Stimulated activated CD8-positive, alpha-beta memory T cell treated with anti-CD3 and anti-CD28 coated beads, Interleukin-12 subunit alpha, Interleukin-12 subunit beta, amount 100 ng/mL, for 24 hours (primary cell): ENCODE results near the gene THAP5.

Experiments
- DNase-seq: peaks from one replicate; pipeline ENCODE4 v3.0.0-alpha.2; 2020; ENCODE audit errors: extremely low read depth

THAP5 gene

DNA sequence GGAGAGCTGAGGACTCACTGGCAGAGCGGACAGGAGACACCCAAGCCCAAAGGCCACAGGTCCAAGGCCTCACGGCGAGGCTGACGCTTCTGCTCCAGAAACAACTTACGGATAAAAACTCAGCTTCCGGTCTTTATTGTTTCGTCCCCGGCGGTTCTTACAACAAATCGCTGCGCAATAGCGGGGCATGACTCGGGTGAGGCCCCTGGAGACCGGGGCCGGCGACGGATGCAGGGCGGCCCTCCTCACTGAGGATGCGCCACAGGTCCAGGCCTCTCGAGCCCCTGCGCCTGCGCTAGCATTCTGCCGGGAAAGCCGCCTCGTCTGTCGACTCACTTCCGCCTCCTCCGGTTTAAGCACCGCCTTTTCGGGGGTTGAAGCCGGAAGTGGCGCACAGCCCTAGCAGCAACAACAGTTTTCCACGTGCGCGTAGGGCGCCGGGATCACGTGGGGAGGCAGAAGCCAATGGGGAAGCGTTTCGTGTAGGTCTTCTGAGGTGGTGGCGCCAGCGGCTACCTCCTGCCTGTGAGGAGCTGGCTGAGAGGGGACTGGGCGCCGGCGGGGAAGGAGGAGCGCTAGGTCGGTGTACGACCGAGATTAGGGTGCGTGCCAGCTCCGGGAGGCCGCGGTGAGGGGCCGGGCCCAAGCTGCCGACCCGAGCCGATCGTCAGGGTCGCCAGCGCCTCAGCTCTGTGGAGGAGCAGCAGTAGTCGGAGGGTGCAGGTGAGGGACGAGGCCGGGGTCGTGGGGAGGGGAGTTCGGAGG is at the start of gene THAP5, which contains the start of gene DNAJB9:
Gene THAP5, minus strand, starts transcription at position 326 of the 765 bp plus-strand sequence. Its CDS starts 137 bp downstream, at position 189.
Gene DNAJB9, plus strand, starts transcription at position 494 of the 765 bp plus-strand sequence. CDS start 1,853 bp downstream, outside the sequence.
- peak; percentile 99 for DNase-seq

DNA sequence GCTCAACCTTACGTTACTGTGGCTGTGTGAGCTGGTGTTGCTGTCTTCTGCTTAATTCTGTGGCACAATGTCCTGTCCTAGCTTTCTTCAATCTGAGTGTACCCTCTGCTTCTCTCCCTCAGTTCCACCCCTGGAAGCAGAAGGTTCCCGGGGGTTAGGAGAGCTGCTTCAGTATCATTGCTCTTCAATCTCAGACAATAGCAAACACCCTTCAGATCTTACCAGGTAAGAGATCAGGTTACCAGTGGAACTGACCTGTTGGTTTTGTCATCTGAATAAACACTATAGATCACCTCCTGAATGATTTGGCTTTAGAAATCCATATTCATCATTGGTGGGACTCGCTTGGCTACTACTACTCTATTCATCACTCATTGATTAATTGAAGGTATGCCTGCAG is 48.5 kb upstream of the THAP5 start:
- no peak for DNase-seq

DNA sequence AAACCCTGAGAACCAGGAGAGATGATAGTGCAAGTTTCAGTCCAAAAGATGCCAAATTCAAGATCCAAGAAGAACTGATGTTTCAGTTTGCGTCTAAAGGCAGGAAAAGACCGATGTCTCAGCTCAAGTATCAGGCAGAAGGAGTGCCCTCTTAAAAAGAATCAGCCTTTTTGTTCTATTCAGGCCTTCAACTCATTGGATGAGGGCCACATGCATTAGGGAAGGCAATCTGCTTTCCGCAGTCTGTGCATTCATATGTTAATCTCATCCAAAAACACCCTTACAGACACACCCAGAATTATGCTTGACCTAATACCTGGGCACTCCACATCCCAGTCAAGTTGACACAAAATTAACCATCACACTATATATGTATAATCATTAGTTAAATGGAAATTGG is 45.4 kb upstream of the THAP5 start:
- no peak for DNase-seq

- no peak for DNase-seq
Measured at GRCh38 chr7:108613949-108614381, 44.5 kb upstream of the THAP5 start.

- no peak for DNase-seq
Measured at GRCh38 chr7:108613147-108613948, 43.8 kb upstream of the THAP5 start.

DNA sequence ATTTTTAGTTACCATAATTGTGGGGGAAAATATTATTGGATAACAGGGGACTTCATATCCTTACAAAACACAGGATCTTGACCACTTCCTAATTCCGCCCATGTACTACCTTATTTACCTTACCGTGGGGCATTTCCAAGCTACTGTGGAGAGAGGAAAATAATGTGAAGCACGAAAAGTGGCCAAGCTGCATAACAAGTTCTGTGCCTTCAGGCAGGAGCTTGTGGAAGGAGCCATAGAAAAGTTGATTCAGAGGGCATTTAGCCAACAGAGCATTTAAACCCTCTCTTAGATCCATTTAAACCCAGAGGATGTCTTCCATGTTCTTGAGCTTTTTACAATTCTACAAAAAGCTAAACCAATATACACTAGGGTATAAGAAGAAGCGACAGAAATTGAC is 41.8 kb upstream of the THAP5 start:
- DNase-seq = no peak

- no peak for DNase-seq
Measured at GRCh38 chr7:108609643-108610042, 40.1 kb upstream of the THAP5 start.

DNA sequence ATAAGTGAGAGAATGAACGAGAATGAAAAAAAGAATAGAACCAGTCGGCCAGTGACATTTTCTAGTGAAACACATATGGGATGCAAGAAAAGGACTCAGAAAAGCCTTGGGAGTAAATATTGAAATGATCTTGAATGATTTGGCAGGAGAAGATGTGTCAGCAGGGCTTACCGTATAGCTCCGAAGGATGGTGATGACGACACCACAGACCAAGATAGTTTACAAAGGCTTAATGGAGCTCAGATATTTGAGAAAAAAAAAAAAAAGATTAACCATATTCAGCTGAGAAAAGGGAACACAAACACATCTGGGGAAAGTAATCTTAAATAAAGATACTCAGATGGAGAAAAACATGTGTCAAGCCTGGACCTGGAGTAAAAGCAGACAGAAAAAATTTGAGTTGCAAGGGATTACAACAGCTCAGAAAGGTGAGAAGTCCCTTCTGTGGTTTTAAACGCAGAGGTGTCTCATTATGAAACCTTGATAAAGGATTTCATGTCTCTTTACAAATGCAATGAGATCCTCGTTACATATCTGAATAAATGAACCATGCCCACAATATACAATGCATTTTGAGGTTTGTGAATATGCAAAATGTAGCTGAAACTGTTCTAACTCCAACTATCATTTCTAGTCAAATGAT is 36.2 kb upstream of the THAP5 start:
- no peak for DNase-seq

GRCh38 chr7:108604307-108605077 is 35.0 kb upstream of the THAP5 start:
- no peak for DNase-seq

- DNase-seq = no peak
Measured at GRCh38 chr7:108603656-108604306, 34.3 kb upstream of the THAP5 start.

DNA sequence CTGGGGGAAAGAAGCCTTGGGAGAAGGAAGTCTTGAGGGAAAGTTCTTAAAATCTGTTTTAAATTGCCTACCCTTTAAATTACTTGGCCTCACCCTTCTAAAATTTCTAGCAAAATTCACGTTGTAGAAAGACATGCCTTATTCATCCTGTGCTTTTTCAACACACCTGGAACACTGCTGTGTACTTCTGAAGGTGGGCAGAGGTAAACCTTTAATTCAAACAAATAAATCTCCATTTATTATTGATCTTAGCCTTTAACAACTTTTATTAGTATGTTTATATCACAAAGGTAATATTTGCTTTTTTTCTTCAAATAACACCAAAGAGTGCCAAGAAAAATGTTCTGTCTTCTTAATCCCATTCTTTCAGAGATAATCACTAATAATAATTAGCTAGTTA is 30.9 kb upstream of the THAP5 start:
- no peak for DNase-seq

DNA sequence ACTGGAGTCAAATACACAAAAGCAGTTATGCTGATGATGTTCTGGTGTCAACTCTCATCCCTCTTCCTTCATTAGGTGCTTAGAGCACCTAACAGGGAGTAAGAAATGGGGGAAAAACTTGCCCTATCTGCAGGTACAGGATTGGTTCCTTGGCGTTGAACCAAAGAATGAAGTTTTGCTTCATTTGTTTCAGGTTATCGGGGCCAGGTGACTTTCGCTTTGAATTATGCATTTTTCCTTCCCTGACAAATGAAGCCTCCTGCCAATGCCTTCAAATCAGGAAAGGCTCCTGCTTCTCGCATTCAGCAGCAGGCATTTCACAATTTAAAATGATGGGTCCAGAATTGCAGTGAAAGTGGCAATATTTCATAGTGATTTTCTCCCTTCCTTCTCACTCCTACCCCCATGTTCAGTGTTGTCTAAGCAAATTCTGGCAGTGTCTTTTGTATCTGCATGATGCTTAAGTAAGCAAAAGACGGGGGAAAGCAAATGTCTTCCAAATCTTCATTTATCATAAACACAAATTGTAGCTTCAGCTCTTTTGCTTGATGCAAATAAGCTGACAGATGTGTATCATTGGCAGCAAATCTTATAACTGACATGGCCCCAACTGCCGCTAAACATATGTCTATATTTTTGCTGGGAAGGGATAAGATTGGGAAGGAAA is 29.5 kb upstream of the THAP5 start:
- no peak for DNase-seq

- no peak for DNase-seq
Measured at GRCh38 chr7:108598153-108598552, 28.6 kb upstream of the THAP5 start.

DNA sequence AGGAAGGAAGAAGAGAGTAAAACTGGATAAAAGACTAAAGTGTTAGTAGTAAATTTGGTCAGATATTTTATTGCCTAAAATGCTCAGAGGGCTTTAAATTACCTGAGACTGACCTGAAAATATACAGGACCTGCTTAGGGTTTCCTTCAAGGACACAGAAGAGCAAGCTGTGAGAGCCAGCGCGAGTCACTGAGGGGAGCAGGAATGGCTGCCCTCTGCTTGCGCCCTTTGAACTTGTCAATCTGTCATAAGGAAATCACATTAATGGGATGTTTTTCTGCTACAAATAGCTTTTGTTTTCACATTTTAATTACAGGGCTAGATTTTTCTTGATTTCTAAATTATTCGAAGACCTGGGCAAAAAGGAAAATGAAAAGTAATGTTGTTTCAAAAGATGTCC is 27.1 kb upstream of the THAP5 start:
- no peak for DNase-seq

- no peak for DNase-seq
Measured at GRCh38 chr7:108592646-108593201, 23.2 kb upstream of the THAP5 start.

DNA sequence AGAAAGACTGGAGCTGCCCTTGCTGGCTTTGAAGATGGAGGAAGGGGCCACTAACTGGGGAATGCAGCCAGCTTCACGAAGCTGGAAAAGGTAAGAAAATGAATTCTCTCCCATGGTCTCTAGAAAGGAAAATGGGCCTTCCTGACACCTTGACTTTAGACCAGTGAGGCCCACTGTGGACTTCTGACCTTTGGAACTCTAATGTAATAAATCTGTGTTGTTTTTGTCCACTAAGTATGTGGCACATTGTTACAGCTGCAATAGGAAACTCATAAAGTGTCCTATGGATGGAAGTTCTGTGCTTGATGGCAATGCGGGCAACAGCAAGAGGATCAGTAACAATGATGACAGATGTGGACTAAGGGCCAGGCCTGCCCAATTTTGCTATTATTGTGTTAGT is 21.1 kb upstream of the THAP5 start:
- no peak for DNase-seq

- no peak for DNase-seq
Measured at GRCh38 chr7:108589874-108590273, 20.4 kb upstream of the THAP5 start.

DNA sequence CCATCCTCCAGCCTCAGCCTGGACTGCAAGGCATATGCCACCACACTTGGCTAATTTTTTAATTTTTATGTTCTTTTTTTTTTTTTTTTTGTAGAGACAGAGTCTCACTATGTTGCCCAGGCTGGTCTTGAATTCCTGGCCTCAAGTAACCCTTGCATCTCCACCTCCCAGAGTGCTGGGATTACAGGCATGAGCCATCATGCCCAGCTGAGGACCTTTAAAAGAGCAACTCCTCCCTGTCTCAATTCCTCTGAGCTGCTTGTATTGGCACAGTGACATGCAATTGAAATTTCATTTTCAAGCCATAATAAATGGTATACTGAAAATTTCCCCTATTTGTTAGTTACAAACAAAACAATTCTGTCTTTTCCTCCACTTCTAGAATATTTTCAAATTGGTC is 19.7 kb upstream of the THAP5 start:
- no peak for DNase-seq

DNA sequence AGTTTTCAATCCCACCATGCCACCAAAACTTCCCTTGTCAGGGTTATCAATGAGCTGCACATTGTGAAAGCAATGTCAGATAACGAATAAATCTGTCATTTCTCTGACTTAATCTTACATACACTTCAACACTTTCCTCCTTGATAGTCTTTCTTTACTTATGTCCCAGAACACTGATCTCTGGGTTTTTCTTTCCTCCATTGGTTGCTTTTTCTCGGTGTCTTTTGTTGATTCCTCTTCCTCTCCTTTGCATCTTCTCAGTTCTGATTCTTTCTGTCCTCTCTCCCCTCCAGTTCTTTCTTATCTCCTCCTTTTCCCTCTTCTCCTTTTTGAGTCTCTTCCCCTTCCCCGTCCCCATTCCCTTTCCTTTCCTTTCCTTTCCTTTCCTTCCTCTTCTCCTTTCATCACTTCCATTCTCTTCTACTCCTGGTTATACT is 16.8 kb upstream of the THAP5 start:
- no peak for DNase-seq

GRCh38 chr7:108585843-108586242 is 16.3 kb upstream of the THAP5 start:
- DNase-seq = no peak
